ENCODE data around the gene CUX1. TPM values are rescaled to one million over a fixed set of nuclear protein-coding genes. Genes with fewer than 3 reads are reported as not detected.

The CUX1 gene
- total RNA-seq, 2 donors from 2014 or later: 42.0 to 47.5 TPM

GRCh38 chr7:101772508-101773211 is 44.8 kb upstream of the CUX1 start:
- TF ChIP-seq CTCF (IDR thresholded peaks at IDR 0.05) (no peak), POLR2A (IDR thresholded peaks at IDR 0.05) (no peak)
- WGBS, 2 donors: 40 to 47% methylated on average over 4 of the region's 4 CpGs

GRCh38 chr7:101775181-101775580 is 42.2 kb upstream of the CUX1 start:
- no peak for DNase-seq
- H3K4me1 ChIP-seq: no peaks in the 10 kb centered on the region
- ATAC-seq: no peak
- 81 to 87% methylated on average over 9 of the region's 9 CpGs for WGBS, 2 donors
- H3K36me3 ChIP-seq (replicated peaks in 1 of 2; ENCODE audit: insufficient read depth in 1 of 2, low read depth in 2 of 2): no peaks in the 10 kb centered on the region
- intact Hi-C loops (cut with DNase I): no loop called here
- no peaks in the 10 kb centered on the region for H3K9me3 ChIP-seq
- TF ChIP-seq POLR2A (IDR thresholded peaks at IDR 0.05): no peak
- no peak for TF ChIP-seq CTCF (IDR thresholded peaks at IDR 0.05)
- no peaks in the 10 kb centered on the region for H3K27me3 ChIP-seq
- no peak overlapping the region for H3K27ac ChIP-seq
- no peak overlapping the region for H3K4me3 ChIP-seq

More at GRCh38 chr7:101772508-101773211, 44.8 kb upstream of the CUX1 start:
- H3K36me3 ChIP-seq (replicated peaks in 1 of 2; ENCODE audit: insufficient read depth in 1 of 2, low read depth in 2 of 2): no peaks in the 10 kb centered on the region
- no peak overlapping the region for H3K27ac ChIP-seq
- H3K4me3 ChIP-seq: no peak overlapping the region
- H3K27me3 ChIP-seq: no peaks in the 10 kb centered on the region
- ATAC-seq (no peak), DNase-seq (no peak)
- no peaks in the 10 kb centered on the region for H3K9me3 ChIP-seq
- no peaks in the 10 kb centered on the region for H3K4me1 ChIP-seq
- intact Hi-C loops (cut with DNase I): no loop called here

- no peak overlapping the region for H3K4me3 ChIP-seq
- 82 to 84% methylated on average over 20 of the region's 20 CpGs for WGBS, 2 donors
- intact Hi-C loops (cut with DNase I): no loop called here
- H3K9me3 ChIP-seq: no peaks in the 10 kb centered on the region
- H3K36me3 ChIP-seq (replicated peaks in 1 of 2; ENCODE audit: insufficient read depth in 1 of 2, low read depth in 2 of 2): no peaks in the 10 kb centered on the region
- no peaks in the 10 kb centered on the region for H3K27me3 ChIP-seq
- DNase-seq (no peak), ATAC-seq (no peak)
- no peak for TF ChIP-seq CTCF (IDR thresholded peaks at IDR 0.05)
- TF ChIP-seq POLR2A (IDR thresholded peaks at IDR 0.05): no peak
- H3K27ac ChIP-seq: no peak overlapping the region
- no peaks in the 10 kb centered on the region for H3K4me1 ChIP-seq
Observed at GRCh38 chr7:101778026-101778580, 39.3 kb upstream of the CUX1 start.

GRCh38 chr7:101779267-101779666 is 38.2 kb upstream of the CUX1 start:
- no peak for ATAC-seq
- no peak for DNase-seq

More at GRCh38 chr7:101779267-101779666, 38.2 kb upstream of the CUX1 start:
- no peak for TF ChIP-seq POLR2A (IDR thresholded peaks at IDR 0.05)
- TF ChIP-seq CTCF (IDR thresholded peaks at IDR 0.05): no peak
- WGBS, 2 donors: 84% methylated on average over 4 of the region's 4 CpGs; no CpG with 5 or more reads in 1 of the 2 donors
- Histone ChIP-seq H3K4me3 (no peak overlapping the region), H3K27me3 (no peaks in the 10 kb centered on the region), H3K36me3 (replicated peaks in 1 of 2; ENCODE audit: insufficient read depth in 1 of 2, low read depth in 2 of 2) (no peaks in the 10 kb centered on the region), H3K4me1 (peaks cover 5% of the 10 kb centered on the region), H3K9me3 (no peaks in the 10 kb centered on the region), H3K27ac (no peak overlapping the region)
- intact Hi-C loops (cut with DNase I): no loop called here

Data from body of pancreas (tissue), 4 donors.